Activated CD4-positive, alpha-beta T cell treated with anti-CD3 and anti-CD28 coated beads, Interleukin-2, amount 50 U/mL, for 48 hours (primary cell): Measurements from ENCODE around the gene PEAK3.
A peak's percentile ranks its signal among the peaks of the same experiment; 100 is the strongest.
"Not testable (repeated sequence)": the region's sequence is repeated elsewhere in the genome, so short reads cannot be mapped to it uniquely, and the experiment has no call there.

Source experiments
- DNase-seq, 2 experiments: peaks; one replicate each; pipeline ENCODE4 v3.0.0-alpha.2; 2020

The PEAK3 gene

GRCh38 chr19:2288338-2288817 lies 6.4 kb upstream of the PEAK3 start:
- no peak for DNase-seq

- no peak for DNase-seq
Measured at GRCh38 chr19:2287585-2288337, 5.8 kb upstream of the PEAK3 start.

- no peak for DNase-seq
Measured at GRCh38 chr19:2286402-2287140, 4.6 kb upstream of the PEAK3 start.

- DNase-seq: no peak
Measured at GRCh38 chr19:2283835-2284507, 2.0 kb upstream of the PEAK3 start.

- no peak for DNase-seq
Measured at GRCh38 chr19:2282862-2283237, 875 bp upstream of the PEAK3 start.

- DNase-seq: not testable (repeated sequence)
Measured at GRCh38 chr19:2281265-2282061, 512 bp downstream of the PEAK3 start.

GRCh38 chr19:2280633-2281264 lies 1.2 kb downstream of the PEAK3 start:
- DNase-seq: no peak

GRCh38 chr19:2278459-2279158 lies 3.4 kb downstream of the PEAK3 start:
- no peak for DNase-seq

- DNase-seq: no peak
Measured at GRCh38 chr19:2277138-2277537, 4.8 kb downstream of the PEAK3 start.

GRCh38 chr19:2276429-2276986 lies 5.5 kb downstream of the PEAK3 start:
- no peak for DNase-seq

GRCh38 chr19:2275588-2276428 lies 6.2 kb downstream of the PEAK3 start:
- DNase-seq: no peak

- DNase-seq: peak; percentile 46 to 57
Measured at GRCh38 chr19:2274931-2275535, 6.9 kb downstream of the PEAK3 start.

GRCh38 chr19:2274185-2274711 lies 7.7 kb downstream of the PEAK3 start:
- DNase-seq: no peak

- peak; percentile 83 to 84 for DNase-seq
Measured at GRCh38 chr19:2273356-2274184, 8.4 kb downstream of the PEAK3 start.

GRCh38 chr19:2271234-2272103 lies 10.5 kb downstream of the PEAK3 start:
- peak in 1 of 2 experiments; percentile 40 for DNase-seq

GRCh38 chr19:2270423-2271233 lies 11.3 kb downstream of the PEAK3 start:
- peak; percentile 71 to 78 for DNase-seq

- peak; percentile 42 to 51 for DNase-seq
Measured at GRCh38 chr19:2270157-2270422, 11.9 kb downstream of the PEAK3 start.
